Psoas muscle (tissue), 8 donors: Measurements from ENCODE around the gene GGA1. TPM values are rescaled to one million over a fixed set of nuclear protein-coding genes. Genes with fewer than 3 reads are reported as not detected.

Experiments
- ATAC-seq, 4 donors: fragments of 200-7000 bp; cut with Tn5 transposase; one replicate each; pipeline ENCODE4 v1.9.1; 2020; ENCODE audit warnings: moderate library complexity in 3 of 4, mild to moderate bottlenecking in 2 of 4
- DNase-seq, 2 donors: peaks; one replicate each; pipeline ENCODE4 v3.0.0-alpha.2; 2020
- H3K27ac ChIP-seq: fragments of 200-600 bp; one replicate; pipeline ENCODE4 v1.8.0; 2022
- H3K27me3 ChIP-seq, 3 donors: fragments of 200-600 bp in 1 of 3; one replicate each; pipeline versions ENCODE4 v1.6.1 to v1.8.0; 2013 to 2022; ENCODE audit warnings: low read length in 2 of 3, mild to moderate bottlenecking in 2 of 3, moderate library complexity in 1 of 3; ENCODE audit not compliant: insufficient read depth in 3 of 3
- H3K36me3 ChIP-seq, 2 donors: fragments of 200-600 bp in 1 of 2; one replicate each; pipeline versions ENCODE4 v1.6.1 to v1.8.0; 2013 to 2022; ENCODE audit warnings: low read depth in 1 of 2, mild to moderate bottlenecking in 1 of 2, moderate library complexity in 1 of 2; ENCODE audit not compliant: insufficient read depth in 1 of 2
- H3K4me1 ChIP-seq: fragments of 200-600 bp; one replicate; pipeline ENCODE4 v1.8.0; 2022
- H3K4me3 ChIP-seq: fragments of 200-600 bp; one replicate; pipeline ENCODE4 v1.8.0; 2022; ENCODE audit warnings: mild to moderate bottlenecking
- H3K9me3 ChIP-seq: fragments of 200-600 bp; one replicate; pipeline ENCODE4 v1.8.0; 2022
- WGBS, 3 donors: extraction: QIAGEN DNeasy Blood & Tissue Kit; methylation state at CpG; one replicate each; pipeline versions ENCODE4 v1.1.6 to v1.1.7; 2013; 5-methylcytosine and 5-hydroxymethylcytosine counted together
- intact Hi-C, 2 donors: fragments of 100-400 bp; cut with DNase I; formaldehyde crosslinking; loops; one replicate each; pipeline versions ENCODE4 v1.11.0 to v1.14.2; 2022
- polyA plus RNA-seq, 3 donors: library from polyadenylated mRNA; stranded (reverse); fragments of 200-250 nt; gene quantifications; one replicate each; pipeline ENCODE4 v1.2.3, GENCODE V29; 2013
- total RNA-seq, 4 donors: library from RNA; stranded (reverse); fragmentation: NEBNext Ultra II Directional in 2 of 4; extraction: Animal tissue kit (Norgen Biotek cat#: 25700) in 2 of 4; gene quantifications; one replicate each; pipeline versions ENCODE4 v1.2.1 to v1.2.4, GENCODE V29; 2021 to 2023
- TF ChIP-seq, protein P1 (sequence below): fragments of 200-600 bp; IDR thresholded peaks from one replicate; pipeline ENCODE4 v1.8.0; 2022; ENCODE audit warnings: antibody characterized with exemption
- donor health status: healthy with polysubstance abuse.
- donor health status: DM: no; HTN: no; CAD: no; lungs with moderate emphysema.
- donor health status: Bipolar disorder and iron deficiency.
- donor health status: healthy.
- donor health status: DM: yes; HTN: yes; CAD: no.
- donor health status: DM: no; HTN: no; CAD: no.
- donor health status: DM: no; HTN: no; CAD: no.
- donor health status: DM: yes; HTN: yes; CAD: no.

Gene GGA1
- total and polyA plus RNA-seq, 7 donors, result 30.2 to 39.4 (median 33.9) TPM

DNA sequence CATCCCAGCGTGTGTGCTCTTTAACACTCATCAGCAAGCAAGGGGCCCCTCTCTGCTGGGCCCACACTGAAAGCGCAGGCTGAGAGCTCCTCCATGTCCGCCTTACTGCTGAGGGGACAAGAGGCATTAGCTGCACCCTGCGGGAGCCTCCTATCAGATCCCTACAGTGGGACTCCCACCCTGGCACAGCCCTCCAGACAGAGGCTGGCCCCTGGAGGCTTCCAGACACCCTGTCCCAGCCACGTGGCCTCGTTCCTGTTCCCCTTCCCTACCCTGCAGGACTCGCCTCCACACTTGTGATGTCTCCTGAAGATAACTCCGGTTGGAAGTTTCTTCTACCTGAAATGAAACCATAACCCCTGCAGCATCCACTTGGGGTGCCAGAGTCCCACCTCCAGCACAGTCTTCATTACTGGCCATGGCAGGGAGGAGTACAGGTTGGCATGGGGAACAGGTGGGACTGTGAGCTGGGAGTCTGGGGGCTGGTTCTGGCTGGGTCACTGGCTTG is 25.8 kb downstream of the GGA1 start:
- H3K27ac ChIP-seq, result peak overlapping the region; percentile 58
- intact Hi-C loops, result no loop called here
- H3K4me1 ChIP-seq, result peaks cover 21% of the 10 kb centered on the region
- H3K27me3 ChIP-seq, result peaks cover 0 to under 1% (median 0%) of the 10 kb centered on the region in 3 donors
- no peaks in the 10 kb centered on the region for H3K9me3 ChIP-seq
- DNase-seq (peak in 1 of 2 donors; percentile 66), ATAC-seq (peak in 1 of 4 donors; percentile 23)
- WGBS, 3 donors, result 33 to 45% (median 36%) methylated on average over 8 of the region's 8 CpGs
- TF ChIP-seq, protein P1, sequence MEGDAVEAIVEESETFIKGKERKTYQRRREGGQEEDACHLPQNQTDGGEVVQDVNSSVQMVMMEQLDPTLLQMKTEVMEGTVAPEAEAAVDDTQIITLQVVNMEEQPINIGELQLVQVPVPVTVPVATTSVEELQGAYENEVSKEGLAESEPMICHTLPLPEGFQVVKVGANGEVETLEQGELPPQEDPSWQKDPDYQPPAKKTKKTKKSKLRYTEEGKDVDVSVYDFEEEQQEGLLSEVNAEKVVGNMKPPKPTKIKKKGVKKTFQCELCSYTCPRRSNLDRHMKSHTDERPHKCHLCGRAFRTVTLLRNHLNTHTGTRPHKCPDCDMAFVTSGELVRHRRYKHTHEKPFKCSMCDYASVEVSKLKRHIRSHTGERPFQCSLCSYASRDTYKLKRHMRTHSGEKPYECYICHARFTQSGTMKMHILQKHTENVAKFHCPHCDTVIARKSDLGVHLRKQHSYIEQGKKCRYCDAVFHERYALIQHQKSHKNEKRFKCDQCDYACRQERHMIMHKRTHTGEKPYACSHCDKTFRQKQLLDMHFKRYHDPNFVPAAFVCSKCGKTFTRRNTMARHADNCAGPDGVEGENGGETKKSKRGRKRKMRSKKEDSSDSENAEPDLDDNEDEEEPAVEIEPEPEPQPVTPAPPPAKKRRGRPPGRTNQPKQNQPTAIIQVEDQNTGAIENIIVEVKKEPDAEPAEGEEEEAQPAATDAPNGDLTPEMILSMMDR, result no peak
- H3K36me3 ChIP-seq, result peaks cover 0 to 33% of the 10 kb centered on the region in 2 donors
- no peak overlapping the region for H3K4me3 ChIP-seq

DNA sequence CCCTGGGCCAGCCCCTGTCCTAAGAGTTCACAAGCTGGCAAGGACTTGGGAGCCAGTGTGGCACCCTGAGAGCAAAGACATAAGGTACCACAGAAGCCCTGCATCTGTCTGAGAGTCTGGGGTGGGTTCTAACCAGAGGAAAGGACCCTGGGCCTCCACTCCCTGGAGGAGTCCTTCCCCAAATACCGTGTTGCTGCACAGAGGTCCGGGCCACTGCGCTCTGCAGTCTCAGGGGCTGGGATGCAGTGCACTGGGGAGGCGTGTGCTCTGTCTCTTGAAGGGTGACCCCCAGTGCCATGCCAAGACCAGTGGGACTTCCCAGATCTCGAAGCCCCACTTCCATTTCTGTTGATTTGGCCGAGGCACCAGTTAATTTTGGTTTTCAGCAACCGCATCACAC is 26.5 kb downstream of the GGA1 start:
- Histone ChIP-seq H3K27ac (no peak overlapping the region), H3K27me3 (peaks cover 0 to 7% (median 0%) of the 10 kb centered on the region in 3 donors), H3K4me3 (no peak overlapping the region), H3K36me3 (peaks cover 0 to 28% of the 10 kb centered on the region in 2 donors), H3K9me3 (no peaks in the 10 kb centered on the region), H3K4me1 (peaks cover 21% of the 10 kb centered on the region)
- 86 to 89% (median 87%) methylated on average over 7 of the region's 7 CpGs for WGBS, 3 donors
- TF ChIP-seq, protein P1, result no peak
- ATAC-seq (no peak), DNase-seq (no peak)
- intact Hi-C loops, result no loop called here

DNA sequence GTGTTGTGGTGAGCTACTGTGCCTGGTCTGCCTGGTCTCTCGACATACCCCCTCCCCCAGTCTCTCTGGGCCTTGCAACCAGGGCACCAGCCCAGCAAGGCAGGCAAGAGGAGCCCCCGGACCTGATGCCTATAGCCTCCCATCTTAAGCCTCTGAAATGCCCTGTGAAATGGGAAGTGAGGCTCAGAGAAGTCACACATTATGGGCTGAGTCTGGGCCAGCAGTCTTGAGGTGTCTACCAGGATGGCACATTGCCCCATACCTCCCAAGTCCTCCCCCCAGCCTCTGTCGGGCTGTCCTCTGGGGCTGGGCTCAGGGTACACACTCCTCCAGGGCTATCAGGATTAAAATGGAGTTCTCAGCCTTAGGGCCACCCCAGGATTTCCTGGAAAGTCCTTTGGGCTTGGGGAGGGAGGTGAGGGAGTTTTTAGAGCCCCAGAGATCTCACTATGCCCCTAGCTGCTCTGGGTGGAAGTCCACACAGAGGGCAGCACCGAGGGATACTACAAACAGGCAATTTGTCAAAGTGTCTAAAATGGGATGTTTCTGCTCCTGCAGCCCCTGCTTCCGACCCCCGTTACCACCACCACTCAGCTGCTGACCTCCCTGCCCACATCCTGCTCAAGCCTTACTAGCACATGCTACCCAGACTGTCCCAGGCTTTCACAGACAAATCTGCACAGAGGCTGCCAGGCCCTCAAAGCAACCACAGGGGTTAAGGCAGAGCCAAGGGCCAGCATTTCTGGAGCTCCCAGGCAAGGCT is 27.7 kb downstream of the GGA1 start:
- ATAC-seq (no peak), DNase-seq (no peak)
- Histone ChIP-seq H3K36me3 (peaks cover 0 to 16% of the 10 kb centered on the region in 2 donors), H3K27ac (no peak overlapping the region), H3K9me3 (no peaks in the 10 kb centered on the region), H3K4me1 (peaks cover 21% of the 10 kb centered on the region), H3K4me3 (no peak overlapping the region), H3K27me3 (peaks cover 0 to 10% (median 0%) of the 10 kb centered on the region in 3 donors)
- intact Hi-C loops, result no loop called here
- WGBS, 3 donors, result 62 to 67% (median 66%) methylated on average over 6 of the region's 6 CpGs
- TF ChIP-seq, protein P1, result no peak

DNA sequence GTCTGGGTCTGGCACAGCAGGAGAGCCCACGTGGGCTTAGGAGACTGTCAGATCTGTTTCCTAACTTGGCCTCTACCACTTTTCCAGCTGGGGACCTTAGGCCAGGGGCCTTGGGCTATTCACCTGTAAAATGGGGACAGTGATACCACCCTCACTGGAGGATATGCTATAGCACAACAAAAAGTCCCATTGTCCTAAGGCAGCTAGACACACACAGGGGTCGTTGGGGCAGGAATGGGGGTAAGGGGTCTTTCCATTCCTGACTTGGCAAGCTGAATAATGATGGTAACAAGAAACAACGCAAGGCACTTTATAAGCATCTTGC is 28.3 kb downstream of the GGA1 start:
- H3K36me3 ChIP-seq, result peaks cover 0 to 11% of the 10 kb centered on the region in 2 donors
- H3K4me3 ChIP-seq, result no peak overlapping the region
- 70 to 73% (median 73%) methylated on average over 3 of the region's 3 CpGs for WGBS, 3 donors
- intact Hi-C loops, result no loop called here
- TF ChIP-seq, protein P1, result no peak
- H3K4me1 ChIP-seq, result peaks cover 21% of the 10 kb centered on the region
- no peaks in the 10 kb centered on the region for H3K9me3 ChIP-seq
- no peak for DNase-seq
- H3K27ac ChIP-seq, result no peak overlapping the region
- ATAC-seq, result no peak
- H3K27me3 ChIP-seq, result peaks cover 0 to 10% (median 0%) of the 10 kb centered on the region in 3 donors
